Muscle layer of colon (tissue), 2 donors: ENCODE measurements around the gene TNFSF13B.
"Not testable (repeated sequence)": the region's sequence is repeated elsewhere in the genome, so short reads cannot be mapped to it uniquely, and the experiment has no call there.

ENCODE experiments used
- H3K27ac ChIP-seq: one replicate; pipeline ENCODE4 v1.7.0; 2013; ENCODE audit warnings: low read depth, mild to moderate bottlenecking, low read length, moderate library complexity
- H3K27me3 ChIP-seq, 2 donors: one replicate each; pipeline ENCODE4 v1.7.0; 2013; ENCODE audit warnings: low read length in 2 of 2, mild to moderate bottlenecking in 2 of 2; ENCODE audit not compliant: insufficient read depth in 2 of 2, control insufficient read depth in 1 of 2
- H3K36me3 ChIP-seq: one replicate; pipeline ENCODE4 v1.7.0; 2013; ENCODE audit warnings: mild to moderate bottlenecking, low read length; ENCODE audit not compliant: insufficient read depth
- H3K4me1 ChIP-seq: one replicate; pipeline ENCODE4 v1.7.0; 2013; ENCODE audit warnings: mild to moderate bottlenecking, low read length; ENCODE audit not compliant: insufficient read depth
- H3K4me3 ChIP-seq, 2 donors: one replicate each; pipeline ENCODE4 v1.7.0; 2013; ENCODE audit warnings: low read length in 2 of 2, low read depth in 1 of 2, mild to moderate bottlenecking in 1 of 2, moderate library complexity in 1 of 2
- H3K9ac ChIP-seq: one replicate; pipeline ENCODE4 v1.7.0; 2013; ENCODE audit warnings: low read length
- H3K9me3 ChIP-seq: one replicate; pipeline ENCODE4 v1.7.0; 2013; ENCODE audit warnings: mild to moderate bottlenecking, low read length
- donor health status: abdominal sarcoma.
- donor health status: Adenocarcinoma of cecum.

The TNFSF13B gene

DNA sequence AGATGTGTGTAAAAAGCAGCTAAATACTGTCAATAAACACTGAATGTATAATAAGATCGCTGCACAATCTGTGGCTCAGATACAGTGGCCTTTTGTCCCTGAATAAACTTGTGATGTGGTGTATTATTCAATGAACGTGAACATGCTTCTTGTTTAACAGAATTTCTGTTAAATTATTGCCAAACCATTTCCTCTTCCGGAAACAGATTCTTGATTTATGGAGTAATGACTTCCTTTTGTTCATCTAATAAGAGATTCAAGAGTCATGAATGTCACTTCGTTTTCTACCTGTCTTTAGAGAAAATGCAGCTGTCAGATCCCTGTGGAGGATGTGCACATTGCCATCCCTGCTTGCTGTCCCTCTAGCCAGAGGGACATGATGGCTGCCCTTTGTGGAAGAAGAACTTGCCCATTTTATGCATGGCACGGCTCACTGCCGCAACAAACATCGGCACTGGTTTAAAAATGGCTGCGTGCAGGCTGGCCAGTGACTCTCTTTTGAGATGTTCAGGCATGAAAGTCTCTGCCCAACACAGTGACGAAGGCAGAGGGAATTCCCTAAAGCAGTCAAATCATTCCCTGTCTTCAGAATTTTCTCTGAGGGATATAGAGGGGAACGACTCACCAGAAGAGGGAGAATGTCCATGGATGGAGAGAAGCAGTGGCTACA lies 3.1 kb upstream of the TNFSF13B start:
- Histone ChIP-seq H3K9ac (no peak overlapping the region), H3K4me3 (no peak overlapping the region), H3K27me3 (no peaks in the 10 kb centered on the region), H3K9me3 (no peaks in the 10 kb centered on the region), H3K4me1 (no peaks in the 10 kb centered on the region), H3K27ac (no peak overlapping the region), H3K36me3 (no peaks in the 10 kb centered on the region)

DNA sequence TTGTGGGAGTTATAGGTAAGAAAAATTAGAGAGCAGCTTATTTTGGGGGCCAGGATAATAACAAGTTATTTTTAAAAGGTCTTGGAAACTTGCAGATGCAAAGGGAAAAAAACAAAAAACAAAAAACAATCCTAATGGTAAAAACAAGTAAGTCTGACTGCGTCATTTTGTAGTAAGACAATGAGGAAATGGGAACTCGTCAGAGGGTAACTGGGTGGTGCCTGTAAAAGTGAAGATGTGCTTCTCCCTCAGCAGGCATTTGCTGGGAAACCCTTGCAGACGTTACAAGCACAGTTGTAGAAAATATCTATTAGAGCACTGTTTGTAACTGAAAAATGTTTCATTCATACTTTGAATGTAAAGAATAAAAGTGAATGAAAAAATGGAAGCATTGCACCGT lies 2.2 kb upstream of the TNFSF13B start:
- Histone ChIP-seq H3K27me3 (no peaks in the 10 kb centered on the region), H3K36me3 (no peaks in the 10 kb centered on the region), H3K9ac (no peak overlapping the region), H3K4me3 (no peak overlapping the region), H3K27ac (no peak overlapping the region), H3K9me3 (no peaks in the 10 kb centered on the region), H3K4me1 (no peaks in the 10 kb centered on the region)

DNA sequence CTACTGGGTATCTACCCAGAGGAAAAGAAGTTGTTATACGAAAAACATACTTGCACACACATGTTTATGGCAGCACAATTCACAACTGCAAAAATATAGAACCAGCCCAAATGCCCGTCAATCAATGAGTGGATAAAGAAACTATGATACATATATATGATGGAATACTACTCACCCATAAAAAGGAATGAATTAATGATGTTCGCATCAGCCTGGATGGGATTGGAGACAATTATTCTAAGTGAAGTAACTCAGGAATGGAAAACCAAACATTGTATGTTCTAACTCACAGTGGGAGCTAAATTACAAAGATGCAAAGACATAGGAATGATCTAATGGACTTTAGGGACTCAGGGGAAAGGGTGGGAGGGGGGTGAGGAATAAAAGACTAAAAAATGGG lies 1.7 kb upstream of the TNFSF13B start:
- not testable (repeated sequence) for H3K27ac ChIP-seq, H3K4me3 ChIP-seq, H3K9ac ChIP-seq, H3K36me3 ChIP-seq, H3K9me3 ChIP-seq, H3K27me3 ChIP-seq, H3K4me1 ChIP-seq

DNA sequence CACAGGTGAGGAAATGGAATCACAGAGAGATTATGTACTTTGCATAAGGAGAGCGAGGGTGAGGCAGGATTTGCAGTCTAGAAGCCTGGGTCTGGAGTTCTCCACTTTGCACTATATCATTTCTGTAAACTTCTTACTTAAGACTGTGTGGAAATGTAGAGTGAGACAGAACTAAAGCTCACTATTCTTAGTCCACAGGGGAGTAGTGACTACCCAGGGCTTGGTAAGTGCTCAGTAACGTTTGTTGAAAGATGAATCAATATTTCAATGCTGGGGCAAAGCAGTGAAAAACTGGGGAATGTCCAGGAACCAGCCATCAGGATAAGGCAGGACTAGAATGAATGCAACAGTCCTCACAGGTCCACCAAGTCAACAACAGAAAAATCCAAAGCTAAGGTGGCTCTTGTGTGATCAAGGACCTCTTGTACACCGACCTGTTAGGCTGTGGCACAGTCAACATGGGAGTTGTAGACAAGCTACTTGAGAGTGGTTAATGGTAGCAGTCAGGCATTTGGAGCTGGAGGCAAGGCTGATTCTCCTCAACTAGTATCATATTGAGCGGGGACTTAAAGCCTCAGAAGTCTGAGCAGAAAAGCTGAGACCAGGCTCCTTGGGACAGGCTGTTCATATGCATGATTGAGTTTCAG lies 929 bp upstream of the TNFSF13B start:
- Histone ChIP-seq H3K4me1 (no peaks in the 10 kb centered on the region), H3K9ac (no peak overlapping the region), H3K9me3 (no peaks in the 10 kb centered on the region), H3K36me3 (no peaks in the 10 kb centered on the region), H3K4me3 (no peak overlapping the region), H3K27me3 (no peaks in the 10 kb centered on the region), H3K27ac (no peak overlapping the region)

DNA sequence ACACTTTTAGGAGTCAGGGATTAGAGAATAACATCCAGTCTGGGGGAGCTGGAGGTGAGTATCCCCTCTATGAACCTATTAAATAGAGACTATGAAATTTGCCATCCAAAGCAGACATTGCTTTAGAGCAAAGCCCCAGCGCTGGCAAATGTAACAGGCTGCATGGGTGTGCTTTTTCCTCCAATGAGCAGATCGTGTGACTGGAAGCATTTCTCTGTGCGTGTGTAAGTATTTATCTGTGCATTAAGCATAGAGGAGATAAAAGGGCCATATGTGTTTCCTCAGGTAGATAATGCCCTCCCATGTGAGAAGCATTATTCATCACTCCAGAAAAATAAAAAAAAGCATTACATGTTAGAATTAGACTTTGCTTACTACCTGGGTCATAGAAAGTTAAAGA lies 924 bp downstream of the TNFSF13B start:
- Histone ChIP-seq H3K27me3 (no peaks in the 10 kb centered on the region), H3K4me3 (peak overlapping the region; percentile 12 to 36), H3K27ac (no peak overlapping the region), H3K9me3 (no peaks in the 10 kb centered on the region), H3K36me3 (no peaks in the 10 kb centered on the region), H3K9ac (no peak overlapping the region), H3K4me1 (no peaks in the 10 kb centered on the region)

DNA sequence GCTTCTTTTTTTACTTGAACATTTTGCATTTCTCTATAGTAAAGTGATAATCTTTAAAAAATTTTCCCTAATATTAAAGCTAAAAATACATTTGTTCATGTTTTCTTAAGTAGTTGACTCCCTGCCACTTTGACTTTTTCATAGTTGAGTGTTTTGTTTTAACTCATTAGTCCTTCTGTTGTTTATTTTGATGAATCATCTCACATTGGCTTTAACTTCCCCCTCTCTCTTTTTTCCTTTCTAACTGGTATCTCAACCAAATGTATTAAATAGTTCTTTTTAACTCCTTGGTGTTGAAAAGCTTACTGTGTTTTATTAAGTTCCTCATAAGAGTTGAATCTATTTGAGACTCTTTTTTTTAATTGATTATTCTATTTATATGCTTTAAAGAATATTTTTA lies 2.8 kb downstream of the TNFSF13B start:
- H3K4me3 ChIP-seq: no peak overlapping the region
- no peak overlapping the region for H3K9ac ChIP-seq
- H3K27me3 ChIP-seq: no peaks in the 10 kb centered on the region
- no peaks in the 10 kb centered on the region for H3K9me3 ChIP-seq
- no peaks in the 10 kb centered on the region for H3K36me3 ChIP-seq
- no peaks in the 10 kb centered on the region for H3K4me1 ChIP-seq
- H3K27ac ChIP-seq: no peak overlapping the region

DNA sequence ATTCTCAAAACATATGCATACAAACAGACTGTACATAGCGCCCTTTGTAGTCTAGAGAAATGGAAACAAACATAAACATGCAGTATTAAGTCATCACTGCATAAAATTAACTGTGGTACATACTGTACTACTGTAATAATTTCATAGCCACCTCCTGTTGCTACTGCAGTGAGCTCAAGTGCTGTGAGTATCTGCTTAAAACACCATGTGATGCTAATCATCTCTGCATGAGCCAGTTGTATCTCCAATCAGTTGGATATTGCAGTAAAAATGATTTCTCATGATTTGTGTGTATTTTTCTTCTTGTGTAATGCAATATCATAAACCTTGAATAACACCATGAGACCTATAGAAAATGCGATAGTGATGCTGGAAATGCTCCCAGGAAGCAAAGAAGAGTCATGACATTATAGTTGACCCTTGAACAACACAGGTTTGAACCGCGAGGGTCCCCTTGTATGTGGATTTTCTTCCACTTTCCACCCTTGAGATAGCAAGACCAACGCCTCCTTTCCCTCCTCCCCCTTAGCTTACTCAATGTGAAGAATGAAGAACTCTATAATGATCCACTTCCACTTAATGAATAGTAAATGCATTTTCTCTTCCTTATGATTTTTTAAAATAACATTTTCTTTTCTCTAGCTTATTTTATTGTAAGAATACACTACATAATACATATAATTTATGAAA lies 4.1 kb downstream of the TNFSF13B start:
- Histone ChIP-seq H3K9me3 (no peaks in the 10 kb centered on the region), H3K4me3 (no peak overlapping the region)

DNA sequence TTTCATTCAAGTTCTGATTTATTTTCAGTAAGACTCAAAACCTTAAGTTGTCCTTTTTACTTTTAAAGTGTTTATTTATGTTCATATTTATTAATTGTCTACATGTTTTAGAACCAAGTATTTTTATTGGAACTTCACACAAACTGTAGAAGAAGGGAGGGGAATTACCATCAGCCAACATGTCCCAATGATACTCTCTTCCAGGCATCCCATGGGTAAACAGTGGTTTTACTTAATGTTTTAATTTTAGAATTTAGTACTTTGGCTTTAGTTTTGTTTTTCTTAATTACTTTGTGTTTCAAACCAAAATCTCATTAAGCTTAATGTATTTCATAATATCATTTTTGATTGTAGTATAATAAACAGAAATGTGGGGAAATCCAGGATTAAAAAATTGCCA lies 5.2 kb downstream of the TNFSF13B start:
- H3K4me3 ChIP-seq: no peak overlapping the region
- no peaks in the 10 kb centered on the region for H3K36me3 ChIP-seq
- no peaks in the 10 kb centered on the region for H3K9me3 ChIP-seq
- H3K27ac ChIP-seq: no peak overlapping the region
- no peak overlapping the region for H3K9ac ChIP-seq
- H3K4me1 ChIP-seq: no peaks in the 10 kb centered on the region
- no peaks in the 10 kb centered on the region for H3K27me3 ChIP-seq

More for the DNA sequence above, 4.1 kb downstream of the TNFSF13B start:
- H3K9ac ChIP-seq: no peak overlapping the region
- H3K27ac ChIP-seq: no peak overlapping the region
- H3K36me3 ChIP-seq: no peaks in the 10 kb centered on the region
- H3K4me1 ChIP-seq: no peaks in the 10 kb centered on the region
- H3K27me3 ChIP-seq: no peaks in the 10 kb centered on the region

DNA sequence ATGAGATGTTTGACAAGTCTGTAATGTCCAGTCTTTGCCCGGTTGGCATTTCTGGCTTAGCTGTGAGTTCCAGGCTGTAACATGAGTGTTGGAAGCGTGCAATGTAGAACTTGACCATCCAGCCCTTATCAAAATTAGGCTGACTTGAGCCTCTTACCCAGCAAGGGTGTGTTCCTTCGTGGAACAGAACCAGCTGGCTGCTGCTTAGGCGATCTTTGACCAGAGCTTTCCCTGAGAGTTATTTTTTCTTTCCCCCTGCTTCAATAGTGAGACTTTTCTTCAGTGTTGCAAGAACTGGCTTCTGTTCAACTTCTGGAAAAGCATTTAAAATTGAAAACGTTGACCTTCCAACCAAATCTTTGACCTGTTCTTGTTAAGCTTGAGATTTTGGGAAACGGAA lies 6.5 kb downstream of the TNFSF13B start:
- Histone ChIP-seq H3K4me1 (no peaks in the 10 kb centered on the region), H3K27me3 (no peaks in the 10 kb centered on the region), H3K27ac (no peak overlapping the region), H3K9me3 (no peaks in the 10 kb centered on the region), H3K9ac (no peak overlapping the region), H3K36me3 (no peaks in the 10 kb centered on the region), H3K4me3 (no peak overlapping the region)

DNA sequence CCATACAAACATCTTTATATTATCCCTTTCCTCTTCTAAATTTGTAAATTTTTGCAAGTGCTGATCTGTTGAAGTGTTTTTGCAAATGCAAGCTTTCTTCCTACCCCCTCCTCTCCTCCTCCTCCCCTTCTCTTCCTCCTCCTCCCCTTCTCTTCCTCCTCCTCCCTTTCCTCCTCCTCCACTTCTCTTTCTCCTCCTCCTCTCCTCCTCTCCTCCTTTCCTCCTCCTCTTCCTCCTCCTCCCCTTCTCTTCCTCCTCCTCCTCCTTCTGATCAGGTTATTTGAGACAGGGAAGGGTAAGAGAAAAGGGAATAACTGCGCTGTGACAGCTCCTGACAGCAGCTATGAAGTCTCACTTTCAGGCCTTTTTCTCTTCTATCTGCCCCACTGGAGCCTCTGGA lies 8.9 kb downstream of the TNFSF13B start:
- Histone ChIP-seq H3K4me1 (no peaks in the 10 kb centered on the region), H3K4me3 (no peak overlapping the region), H3K9me3 (no peaks in the 10 kb centered on the region), H3K27me3 (no peaks in the 10 kb centered on the region), H3K36me3 (no peaks in the 10 kb centered on the region), H3K27ac (no peak overlapping the region), H3K9ac (no peak overlapping the region)

DNA sequence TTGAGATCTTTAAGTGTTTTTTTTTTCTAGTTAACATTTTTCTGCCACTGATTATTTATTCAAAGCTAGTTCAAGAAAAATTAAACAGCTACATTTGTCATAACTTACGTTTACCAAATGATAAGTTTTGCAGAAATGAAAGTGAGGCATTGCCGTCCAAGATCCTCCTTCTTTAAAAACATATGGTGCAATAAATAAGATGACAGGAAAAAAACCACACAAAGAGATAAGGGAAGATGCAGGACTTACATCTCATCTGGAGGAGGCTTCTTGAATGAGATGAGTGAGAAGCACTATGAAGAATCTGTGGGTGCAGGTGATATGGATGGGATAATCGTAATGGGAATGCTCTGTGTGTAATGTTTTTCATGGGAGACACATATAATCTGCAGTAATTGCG lies 12.4 kb downstream of the TNFSF13B start:
- Histone ChIP-seq H3K4me1 (no peaks in the 10 kb centered on the region), H3K27ac (no peak overlapping the region), H3K9me3 (no peaks in the 10 kb centered on the region), H3K9ac (no peak overlapping the region), H3K36me3 (no peaks in the 10 kb centered on the region), H3K27me3 (no peaks in the 10 kb centered on the region), H3K4me3 (no peak overlapping the region)

DNA sequence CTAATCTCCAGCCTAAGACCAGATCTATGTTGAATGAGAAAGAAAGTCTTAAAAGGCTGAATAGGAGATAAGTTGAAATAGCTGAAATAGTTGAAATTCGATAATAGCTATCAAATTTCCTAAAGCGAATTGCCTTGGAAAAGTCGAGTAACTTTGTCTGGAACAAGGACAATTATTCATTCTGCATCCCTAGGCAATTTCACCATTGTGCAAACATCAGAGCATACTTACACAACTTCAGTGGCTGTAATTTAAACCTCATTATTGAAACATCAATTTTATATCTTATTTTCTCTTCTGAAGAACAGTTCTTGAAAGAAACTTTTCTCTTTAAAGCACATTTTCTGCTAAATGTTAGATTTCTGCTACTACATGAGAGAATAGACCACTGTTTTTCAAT lies 13.6 kb downstream of the TNFSF13B start:
- H3K27me3 ChIP-seq: no peaks in the 10 kb centered on the region
- no peak overlapping the region for H3K9ac ChIP-seq
- H3K27ac ChIP-seq: no peak overlapping the region
- H3K36me3 ChIP-seq: no peaks in the 10 kb centered on the region
- no peak overlapping the region for H3K4me3 ChIP-seq
- no peaks in the 10 kb centered on the region for H3K4me1 ChIP-seq
- no peaks in the 10 kb centered on the region for H3K9me3 ChIP-seq
